ENCODE measurements around the gene ETFRF1. TPM values are rescaled to one million over a fixed set of nuclear protein-coding genes. Genes with fewer than 3 reads are reported as not detected.

ETFRF1 gene
- total RNA-seq, 2 donors from 2014 or later, result 21.8 to 39.1 TPM

- H3K9me3 ChIP-seq, result no peaks in the 10 kb centered on the region
- no peak for TF ChIP-seq CTCF (IDR thresholded peaks at IDR 0.05)
- H3K36me3 ChIP-seq, result no peaks in the 10 kb centered on the region
- no peaks in the 10 kb centered on the region for H3K27me3 ChIP-seq (replicated peaks; ENCODE audit: insufficient read depth)
- no peak for DNase-seq (ENCODE audit: low spot score)
- no peak for ATAC-seq (ENCODE audit: insufficient number of reproducible peaks, low FRiP score, low read depth)
- H3K4me3 ChIP-seq, result no peak overlapping the region
- H3K27ac ChIP-seq, result no peak overlapping the region
- H3K4me1 ChIP-seq (ENCODE audit: control insufficient read depth in 1 of 2, low read depth in 2 of 2), result peaks cover 7 to 19% of the 10 kb centered on the region in 2 donors
Measured at GRCh38 chr12:25253371-25254068, 58.5 kb downstream of the ETFRF1 start.

GRCh38 chr12:25254271-25254880, 59.3 kb downstream of the ETFRF1 start:
- Histone ChIP-seq H3K9me3 (no peaks in the 10 kb centered on the region), H3K4me1 (ENCODE audit: control insufficient read depth in 1 of 2, low read depth in 2 of 2) (peaks cover 0 to 10% of the 10 kb centered on the region in 2 donors), H3K27ac (no peak overlapping the region), H3K27me3 (replicated peaks; ENCODE audit: insufficient read depth) (no peaks in the 10 kb centered on the region), H3K4me3 (no peak overlapping the region), H3K36me3 (no peaks in the 10 kb centered on the region)
- no peak for ATAC-seq (ENCODE audit: insufficient number of reproducible peaks, low FRiP score, low read depth)
- no peak for DNase-seq (ENCODE audit: low spot score)
- TF ChIP-seq CTCF (IDR thresholded peaks at IDR 0.05), result no peak

Other genes with a start within 250 kb of the ETFRF1 start
- gene BCAT1, start 246.1 kb upstream of the ETFRF1 start, total RNA-seq, result 10 to 100 TPM; 24.9 to 28.6 TPM
- gene DNAI7, start 77 bp upstream of the ETFRF1 start, total RNA-seq, result not detected
- gene KRAS, start 55.7 kb downstream of the ETFRF1 start, total RNA-seq, result 10 to 100 TPM; 16.2 to 19.0 TPM

All from thoracic aorta (tissue), 2 donors.